A549 (cell line): ENCODE results near the gene CMC2.

Experiments
- CHD4 ChIP-seq: fragments of 200-600 bp; sonication (generic); IDR thresholded peaks from 2 replicates; pipeline ENCODE4 v1.6.1; 2016; ENCODE audit warnings: antibody characterized with exemption, mild to moderate bottlenecking, borderline replicate concordance
- FOSL2 ChIP-seq, 2 experiments: fragments of 450-650 bp in 1 of 2; fragments of >200 bp in 1 of 2; sonication (Bioruptor Twin) in 1 of 2; formaldehyde crosslinking; IDR thresholded peaks; 2 replicates each; pipeline versions ENCODE4 v1.5.0 to v1.6.1; 2016 to 2020; ENCODE audit warnings: mild to moderate bottlenecking in 1 of 2, moderate library complexity in 1 of 2
- NR3C1 ChIP-seq: fragments of >200 bp; sonication (Bioruptor Twin); formaldehyde crosslinking; IDR thresholded peaks from 3 replicates; pipeline ENCODE4 v1.6.1; 2017
- POLR2A ChIP-seq: IDR thresholded peaks from 2 replicates; pipeline ENCODE4 v1.6.1; 2012; ENCODE audit warnings: mild to moderate bottlenecking, low read length
- RFX5 ChIP-seq: fragments of 450-650 bp; IDR thresholded peaks from 2 replicates; pipeline ENCODE4 v1.7.1; 2014; ENCODE audit warnings: antibody characterized with exemption, mild to moderate bottlenecking, moderate library complexity
- TF ChIP-seq, protein P1 (sequence below): fragments of 200-600 bp; sonication (generic); IDR thresholded peaks from 2 replicates; pipeline ENCODE4 v1.6.1; 2016; ENCODE audit warnings: antibody characterized with exemption, mild to moderate bottlenecking, moderate library complexity
- TF ChIP-seq, protein P2 (sequence below): fragments of >200 bp; sonication (Bioruptor Twin); formaldehyde crosslinking; IDR thresholded peaks from 3 replicates; pipeline ENCODE4 v1.5.1; 2016
- TF ChIP-seq, protein P3 (sequence below): IDR thresholded peaks from 2 replicates; pipeline ENCODE4 v1.6.1; 2012
- TF ChIP-seq, protein P4 (sequence below): fragments of 250-450 bp; sonication (Bioruptor Pico); IDR thresholded peaks from 2 replicates; pipeline ENCODE4 v1.5.0; 2021; ENCODE audit warnings: mild to moderate bottlenecking, moderate library complexity, borderline replicate concordance

DNA sequence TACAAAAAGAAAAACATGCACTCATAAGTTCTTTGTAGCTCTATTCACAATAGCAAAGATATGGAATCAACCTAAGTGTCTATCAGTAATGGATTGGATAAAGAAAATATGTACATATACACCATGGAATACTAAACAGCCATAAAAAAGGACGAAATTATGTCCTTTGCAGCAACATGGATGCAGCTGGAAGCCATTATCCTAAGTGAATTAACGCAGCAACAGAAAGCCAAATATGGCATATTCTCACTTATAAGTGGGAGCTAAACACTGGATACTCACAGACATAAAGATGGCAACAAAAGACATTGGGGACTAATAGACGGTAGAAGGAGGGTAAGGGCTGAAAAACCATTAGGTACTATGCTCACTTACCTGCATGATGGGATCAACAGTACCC is 5.8 kb downstream of the CMC2 start:
- TF ChIP-seq, protein P1, sequence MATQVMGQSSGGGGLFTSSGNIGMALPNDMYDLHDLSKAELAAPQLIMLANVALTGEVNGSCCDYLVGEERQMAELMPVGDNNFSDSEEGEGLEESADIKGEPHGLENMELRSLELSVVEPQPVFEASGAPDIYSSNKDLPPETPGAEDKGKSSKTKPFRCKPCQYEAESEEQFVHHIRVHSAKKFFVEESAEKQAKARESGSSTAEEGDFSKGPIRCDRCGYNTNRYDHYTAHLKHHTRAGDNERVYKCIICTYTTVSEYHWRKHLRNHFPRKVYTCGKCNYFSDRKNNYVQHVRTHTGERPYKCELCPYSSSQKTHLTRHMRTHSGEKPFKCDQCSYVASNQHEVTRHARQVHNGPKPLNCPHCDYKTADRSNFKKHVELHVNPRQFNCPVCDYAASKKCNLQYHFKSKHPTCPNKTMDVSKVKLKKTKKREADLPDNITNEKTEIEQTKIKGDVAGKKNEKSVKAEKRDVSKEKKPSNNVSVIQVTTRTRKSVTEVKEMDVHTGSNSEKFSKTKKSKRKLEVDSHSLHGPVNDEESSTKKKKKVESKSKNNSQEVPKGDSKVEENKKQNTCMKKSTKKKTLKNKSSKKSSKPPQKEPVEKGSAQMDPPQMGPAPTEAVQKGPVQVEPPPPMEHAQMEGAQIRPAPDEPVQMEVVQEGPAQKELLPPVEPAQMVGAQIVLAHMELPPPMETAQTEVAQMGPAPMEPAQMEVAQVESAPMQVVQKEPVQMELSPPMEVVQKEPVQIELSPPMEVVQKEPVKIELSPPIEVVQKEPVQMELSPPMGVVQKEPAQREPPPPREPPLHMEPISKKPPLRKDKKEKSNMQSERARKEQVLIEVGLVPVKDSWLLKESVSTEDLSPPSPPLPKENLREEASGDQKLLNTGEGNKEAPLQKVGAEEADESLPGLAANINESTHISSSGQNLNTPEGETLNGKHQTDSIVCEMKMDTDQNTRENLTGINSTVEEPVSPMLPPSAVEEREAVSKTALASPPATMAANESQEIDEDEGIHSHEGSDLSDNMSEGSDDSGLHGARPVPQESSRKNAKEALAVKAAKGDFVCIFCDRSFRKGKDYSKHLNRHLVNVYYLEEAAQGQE: no peak
- TF ChIP-seq, protein P2, sequence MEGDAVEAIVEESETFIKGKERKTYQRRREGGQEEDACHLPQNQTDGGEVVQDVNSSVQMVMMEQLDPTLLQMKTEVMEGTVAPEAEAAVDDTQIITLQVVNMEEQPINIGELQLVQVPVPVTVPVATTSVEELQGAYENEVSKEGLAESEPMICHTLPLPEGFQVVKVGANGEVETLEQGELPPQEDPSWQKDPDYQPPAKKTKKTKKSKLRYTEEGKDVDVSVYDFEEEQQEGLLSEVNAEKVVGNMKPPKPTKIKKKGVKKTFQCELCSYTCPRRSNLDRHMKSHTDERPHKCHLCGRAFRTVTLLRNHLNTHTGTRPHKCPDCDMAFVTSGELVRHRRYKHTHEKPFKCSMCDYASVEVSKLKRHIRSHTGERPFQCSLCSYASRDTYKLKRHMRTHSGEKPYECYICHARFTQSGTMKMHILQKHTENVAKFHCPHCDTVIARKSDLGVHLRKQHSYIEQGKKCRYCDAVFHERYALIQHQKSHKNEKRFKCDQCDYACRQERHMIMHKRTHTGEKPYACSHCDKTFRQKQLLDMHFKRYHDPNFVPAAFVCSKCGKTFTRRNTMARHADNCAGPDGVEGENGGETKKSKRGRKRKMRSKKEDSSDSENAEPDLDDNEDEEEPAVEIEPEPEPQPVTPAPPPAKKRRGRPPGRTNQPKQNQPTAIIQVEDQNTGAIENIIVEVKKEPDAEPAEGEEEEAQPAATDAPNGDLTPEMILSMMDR: no peak
- TF ChIP-seq, protein P3, sequence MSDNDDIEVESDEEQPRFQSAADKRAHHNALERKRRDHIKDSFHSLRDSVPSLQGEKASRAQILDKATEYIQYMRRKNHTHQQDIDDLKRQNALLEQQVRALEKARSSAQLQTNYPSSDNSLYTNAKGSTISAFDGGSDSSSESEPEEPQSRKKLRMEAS: no peak
- TF ChIP-seq FOSL2 (IDR thresholded peaks at IDR 0.05) (no peak), FOSL2 (CRISPR knock-in tag; IDR thresholded peaks at IDR 0.05) (no peak), RFX5 (no peak), NR3C1 (no peak), POLR2A (no peak), CHD4 (no peak)
- TF ChIP-seq, protein P4, sequence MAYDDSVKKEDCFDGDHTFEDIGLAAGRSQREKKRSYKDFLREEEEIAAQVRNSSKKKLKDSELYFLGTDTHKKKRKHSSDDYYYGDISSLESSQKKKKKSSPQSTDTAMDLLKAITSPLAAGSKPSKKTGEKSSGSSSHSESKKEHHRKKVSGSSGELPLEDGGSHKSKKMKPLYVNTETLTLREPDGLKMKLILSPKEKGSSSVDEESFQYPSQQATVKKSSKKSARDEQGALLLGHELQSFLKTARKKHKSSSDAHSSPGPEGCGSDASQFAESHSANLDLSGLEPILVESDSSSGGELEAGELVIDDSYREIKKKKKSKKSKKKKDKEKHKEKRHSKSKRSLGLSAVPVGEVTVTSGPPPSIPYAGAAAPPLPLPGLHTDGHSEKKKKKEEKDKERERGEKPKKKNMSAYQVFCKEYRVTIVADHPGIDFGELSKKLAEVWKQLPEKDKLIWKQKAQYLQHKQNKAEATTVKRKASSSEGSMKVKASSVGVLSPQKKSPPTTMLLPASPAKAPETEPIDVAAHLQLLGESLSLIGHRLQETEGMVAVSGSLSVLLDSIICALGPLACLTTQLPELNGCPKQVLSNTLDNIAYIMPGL (CRISPR knock-in tag): no peak
